NB4 (cell line): ENCODE data around the gene GTF2F1.

Experiments
- MYC ChIP-seq: IDR thresholded peaks from 2 replicates; pipeline ENCODE4 v1.6.1; 2011; ENCODE audit warnings: low read depth, low read length
- POLR2A ChIP-seq: IDR thresholded peaks from 2 replicates; pipeline ENCODE4 v1.6.1; 2011; ENCODE audit warnings: mild to moderate bottlenecking; ENCODE audit not compliant: insufficient read length; ENCODE audit errors: extremely low read depth
- TF ChIP-seq, protein P1 (sequence below): IDR thresholded peaks from one replicate; pipeline ENCODE4 v1.5.1; 2012; ENCODE audit warnings: low read depth, low read length

DNA sequence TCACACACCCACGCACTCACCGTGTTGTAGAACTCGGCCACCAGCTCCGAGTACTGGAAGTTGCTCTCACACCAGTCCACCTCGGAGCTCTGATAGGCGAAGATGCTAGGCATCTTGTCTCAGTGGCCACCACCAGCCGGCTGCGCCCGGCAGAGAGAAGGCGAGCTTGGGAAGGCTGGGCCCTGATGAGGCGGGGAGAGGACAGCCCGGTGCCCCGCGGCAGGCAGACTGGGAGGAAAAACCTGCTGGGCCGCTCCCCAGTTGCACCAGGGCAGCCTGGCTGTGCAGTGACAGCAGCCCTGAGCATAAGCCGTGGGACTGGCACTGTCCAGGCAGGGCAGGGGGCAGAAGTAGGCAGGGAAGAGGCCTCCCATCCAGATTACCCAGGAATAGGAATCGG is 59.5 kb downstream of the GTF2F1 start, which contains the start of gene ACER1:
- TF ChIP-seq, protein P1, sequence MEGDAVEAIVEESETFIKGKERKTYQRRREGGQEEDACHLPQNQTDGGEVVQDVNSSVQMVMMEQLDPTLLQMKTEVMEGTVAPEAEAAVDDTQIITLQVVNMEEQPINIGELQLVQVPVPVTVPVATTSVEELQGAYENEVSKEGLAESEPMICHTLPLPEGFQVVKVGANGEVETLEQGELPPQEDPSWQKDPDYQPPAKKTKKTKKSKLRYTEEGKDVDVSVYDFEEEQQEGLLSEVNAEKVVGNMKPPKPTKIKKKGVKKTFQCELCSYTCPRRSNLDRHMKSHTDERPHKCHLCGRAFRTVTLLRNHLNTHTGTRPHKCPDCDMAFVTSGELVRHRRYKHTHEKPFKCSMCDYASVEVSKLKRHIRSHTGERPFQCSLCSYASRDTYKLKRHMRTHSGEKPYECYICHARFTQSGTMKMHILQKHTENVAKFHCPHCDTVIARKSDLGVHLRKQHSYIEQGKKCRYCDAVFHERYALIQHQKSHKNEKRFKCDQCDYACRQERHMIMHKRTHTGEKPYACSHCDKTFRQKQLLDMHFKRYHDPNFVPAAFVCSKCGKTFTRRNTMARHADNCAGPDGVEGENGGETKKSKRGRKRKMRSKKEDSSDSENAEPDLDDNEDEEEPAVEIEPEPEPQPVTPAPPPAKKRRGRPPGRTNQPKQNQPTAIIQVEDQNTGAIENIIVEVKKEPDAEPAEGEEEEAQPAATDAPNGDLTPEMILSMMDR: no peak
- TF ChIP-seq POLR2A (no peak), MYC (no peak)
